Frontal cortex (tissue), 4 donors: ENCODE results near the gene VSIR. TPM values are rescaled to one million over a fixed set of nuclear protein-coding genes. Genes with fewer than 3 reads are reported as not detected.

Source experiments
- DNase-seq, 2 donors: peaks; one replicate each; pipeline ENCODE4 v3.0.0; 2012; ENCODE audit warnings: low spot score in 2 of 2
- FAIRE-seq: peaks from 2 replicates; lab custom pipeline; 2012; peaks lifted over from hg19 to GRCh38; lab: Jason Lieb, UNC
- total RNA-seq: library from RNA; depleted of rRNA; stranded (reverse); fragments of >200 nt; gene quantifications from one replicate; pipeline ENCODE4 v1.2.3, GENCODE V29; 2014
- donor health status: control.
- donor health status: control.
- donor health status: control.

Gene VSIR
- total RNA-seq, 1 donor from 2014 or later: 2.0 TPM

DNA sequence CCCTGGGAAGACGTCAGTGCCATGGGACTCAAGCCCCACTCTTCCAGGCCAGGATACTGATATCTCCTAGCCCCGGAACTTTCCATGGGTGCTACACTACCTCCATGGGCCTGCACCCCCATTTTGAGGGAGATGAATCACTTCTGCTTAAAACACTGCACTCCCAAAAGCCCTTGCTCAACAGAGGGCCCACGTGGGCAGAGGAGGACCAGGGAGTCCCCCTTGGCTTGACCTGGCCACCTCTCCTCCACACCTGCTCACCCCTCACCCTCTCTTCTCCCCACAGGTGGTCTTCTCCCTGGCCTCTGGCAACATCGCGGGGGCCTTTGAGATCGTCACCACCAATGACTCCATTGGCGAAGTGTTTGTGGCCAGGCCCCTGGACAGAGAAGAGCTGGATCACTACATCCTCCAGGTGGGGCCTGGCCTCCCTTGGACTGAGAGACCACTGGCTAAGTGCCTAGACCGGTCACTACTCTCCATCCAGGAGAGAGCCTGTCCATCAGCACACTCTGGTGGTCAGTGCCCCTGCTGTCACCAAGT, 33.9 kb downstream of the VSIR start:
- FAIRE-seq: no peak
- no peak for DNase-seq

DNA sequence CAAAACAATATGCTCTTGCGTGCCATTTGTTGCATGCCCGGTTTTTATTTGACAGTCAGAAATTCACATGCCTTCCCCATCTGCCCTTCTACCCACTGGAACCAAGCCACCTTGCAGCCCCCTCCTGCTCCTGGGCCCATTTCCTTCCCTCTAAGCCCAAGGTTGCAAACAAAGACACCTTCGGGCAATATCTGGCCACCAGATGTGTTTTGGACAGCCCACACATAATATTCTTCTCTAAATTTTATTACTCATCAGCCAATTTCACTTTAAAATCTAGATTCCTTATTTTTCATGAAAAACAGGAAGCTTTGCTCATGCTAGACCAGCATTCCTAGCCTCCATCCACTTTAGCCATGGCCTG, 35.5 kb downstream of the VSIR start:
- FAIRE-seq: no peak
- DNase-seq: no peak

DNA sequence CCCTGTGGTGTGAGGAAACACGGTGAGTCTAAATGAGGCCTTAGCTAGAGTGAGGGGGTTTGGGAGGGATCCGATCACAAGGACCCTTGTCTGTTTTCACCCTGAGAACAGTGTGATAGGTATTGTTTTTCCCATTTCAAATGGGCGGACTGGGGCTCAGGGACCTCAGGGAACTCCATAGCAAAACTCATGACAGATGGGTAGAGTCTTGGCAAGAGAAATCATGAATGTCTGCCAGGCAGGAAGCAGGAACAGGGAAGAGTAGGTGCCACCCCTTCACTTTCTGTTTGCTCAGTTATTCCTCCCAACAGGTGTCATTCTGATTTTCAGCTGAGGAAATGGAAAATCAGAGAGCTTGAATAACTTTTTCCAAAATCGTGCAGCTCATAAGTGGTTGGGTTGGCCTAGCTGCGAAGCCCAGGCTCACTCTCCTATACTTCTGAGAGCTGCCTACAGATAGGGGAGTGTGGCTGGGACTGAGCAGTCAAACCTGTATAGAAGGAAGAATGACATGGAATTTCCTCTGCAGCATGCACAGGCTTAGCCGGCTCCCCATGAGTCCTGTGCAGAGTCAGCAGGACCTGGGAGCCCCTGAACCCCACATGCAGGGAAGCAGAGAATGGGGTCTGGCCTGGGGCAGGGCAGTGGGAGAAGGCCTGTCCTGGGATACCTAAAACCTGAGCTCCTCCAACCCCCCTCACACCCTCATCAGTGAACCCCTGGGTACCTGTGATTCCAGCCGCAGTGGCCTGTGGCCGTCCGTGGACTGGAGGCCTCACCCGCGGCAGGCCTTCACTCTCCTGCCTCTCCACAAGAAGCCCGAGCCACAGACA, 36.1 kb downstream of the VSIR start:
- DNase-seq (no peak), FAIRE-seq (no peak)

DNA sequence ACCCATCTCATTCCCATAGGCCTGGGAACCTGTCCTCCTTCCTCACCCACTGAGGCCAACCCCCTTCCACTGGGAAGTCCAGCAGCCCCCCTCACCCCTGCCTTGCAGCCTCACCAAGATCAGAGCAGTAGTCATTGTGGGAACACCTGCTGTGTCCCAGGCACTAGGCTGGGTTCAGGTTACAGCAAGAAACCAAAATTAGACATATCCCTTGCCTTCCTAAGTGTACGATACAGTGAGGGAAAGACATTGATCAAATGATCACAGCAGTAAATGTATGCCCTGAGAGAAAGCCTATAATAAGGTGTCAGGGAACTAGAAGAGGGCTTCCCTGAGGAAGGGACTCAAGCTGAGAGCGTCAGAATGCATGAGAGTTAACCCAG, 36.8 kb downstream of the VSIR start:
- DNase-seq: no peak
- no peak for FAIRE-seq

DNA sequence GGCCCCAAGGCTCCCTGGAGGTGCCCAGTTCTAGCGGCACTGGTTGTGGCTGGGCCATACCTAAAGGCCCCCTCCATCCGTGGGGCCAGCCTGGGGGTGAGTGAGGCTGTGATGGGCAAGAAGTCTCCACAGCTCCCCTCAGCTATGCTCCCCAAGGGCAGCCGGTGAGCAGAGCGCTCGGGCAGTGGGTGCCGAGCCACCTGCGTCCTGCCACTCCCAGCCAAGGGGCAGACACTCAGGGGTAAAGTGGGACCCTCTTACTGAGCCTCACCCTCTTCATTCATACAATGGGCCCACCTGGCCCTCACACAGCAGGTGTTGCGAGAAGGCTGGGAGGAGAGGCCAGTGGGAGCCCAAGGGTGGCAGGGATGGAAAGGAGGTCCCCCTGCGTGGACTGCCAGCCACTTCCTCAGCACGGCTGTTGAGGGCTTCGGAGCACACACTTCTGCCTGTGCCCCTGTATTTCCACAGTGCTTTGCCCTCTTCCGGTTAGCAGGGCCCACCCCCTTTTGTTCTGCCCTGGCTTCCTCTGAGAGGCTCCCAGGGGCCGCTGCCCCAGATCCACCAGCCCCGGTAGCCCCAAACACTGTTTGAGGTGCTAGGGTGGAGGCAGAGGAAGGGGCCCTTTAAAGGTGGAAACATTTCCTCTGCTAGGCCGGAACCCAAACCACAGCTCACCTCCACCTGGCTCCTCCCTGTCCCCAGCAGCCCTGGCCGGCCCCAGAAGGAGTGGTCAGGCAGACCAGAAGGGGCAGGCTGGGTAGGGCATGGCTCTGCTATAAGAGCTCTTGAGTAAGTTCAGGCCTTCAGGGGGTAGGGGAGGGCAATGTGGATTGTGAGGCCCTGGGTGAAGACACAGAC, 37.4 kb downstream of the VSIR start:
- no peak for FAIRE-seq
- no peak for DNase-seq

DNA sequence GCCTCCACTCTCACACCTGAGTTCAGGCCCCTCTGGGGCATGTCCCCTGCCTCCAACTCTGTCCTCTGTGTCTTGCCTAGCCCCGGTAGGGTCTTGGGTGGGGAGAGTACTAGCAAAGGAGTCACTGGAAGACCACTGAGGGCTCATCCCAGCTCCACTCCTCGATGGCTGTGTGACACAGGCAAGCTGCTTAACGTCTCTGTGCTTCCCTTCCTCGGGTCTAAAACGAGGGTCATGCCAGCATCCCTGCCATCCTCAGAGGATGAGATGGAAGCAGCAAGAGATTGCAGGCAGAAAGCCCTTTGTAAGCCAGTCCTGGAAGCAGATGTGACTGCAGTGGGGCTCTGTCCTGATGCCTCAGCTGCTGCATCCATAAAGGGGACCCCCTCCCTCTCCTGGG, 38.5 kb downstream of the VSIR start:
- FAIRE-seq: no peak
- no peak for DNase-seq

DNA sequence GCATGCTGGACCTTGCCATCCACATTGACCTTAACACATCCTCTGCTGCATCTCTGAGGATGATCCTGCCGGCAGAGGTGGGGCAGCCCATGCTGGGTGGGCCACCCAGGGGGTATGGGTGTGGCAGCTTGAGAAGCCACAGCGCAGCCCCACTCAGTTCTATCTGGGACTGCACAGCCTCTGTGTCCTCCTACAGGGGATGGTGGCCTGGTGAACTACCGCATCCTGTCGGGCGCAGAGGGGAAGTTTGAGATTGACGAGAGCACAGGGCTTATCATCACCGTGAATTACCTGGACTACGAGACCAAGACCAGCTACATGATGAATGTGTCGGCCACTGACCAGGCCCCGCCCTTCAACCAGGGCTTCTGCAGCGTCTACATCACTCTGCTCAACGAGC, 41.5 kb downstream of the VSIR start:
- DNase-seq (no peak), FAIRE-seq (no peak)

DNA sequence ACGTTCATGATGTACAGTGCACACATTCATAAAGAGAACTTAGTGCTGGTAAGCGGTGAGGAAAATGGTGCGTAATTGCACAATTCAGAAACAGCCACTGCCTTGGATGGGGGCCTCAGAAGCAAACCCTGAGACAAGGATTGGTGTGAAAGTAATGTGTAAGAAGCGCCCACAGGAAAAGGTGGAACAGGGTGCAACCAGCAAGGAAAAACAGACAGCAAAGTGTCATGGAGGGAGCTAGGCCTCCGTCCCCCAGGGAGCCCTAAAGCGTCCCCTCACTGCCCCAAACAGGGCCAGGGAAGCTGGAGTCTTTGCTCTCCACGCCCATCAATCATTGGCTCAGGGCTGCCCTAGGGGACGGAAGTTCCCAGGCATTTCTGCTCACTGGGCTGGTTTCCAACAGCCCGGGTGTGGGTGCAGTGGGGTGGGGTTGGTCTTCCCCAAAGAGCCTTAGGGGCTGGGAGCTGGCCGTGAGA, 44.1 kb downstream of the VSIR start:
- FAIRE-seq (no peak), DNase-seq (no peak)

DNA sequence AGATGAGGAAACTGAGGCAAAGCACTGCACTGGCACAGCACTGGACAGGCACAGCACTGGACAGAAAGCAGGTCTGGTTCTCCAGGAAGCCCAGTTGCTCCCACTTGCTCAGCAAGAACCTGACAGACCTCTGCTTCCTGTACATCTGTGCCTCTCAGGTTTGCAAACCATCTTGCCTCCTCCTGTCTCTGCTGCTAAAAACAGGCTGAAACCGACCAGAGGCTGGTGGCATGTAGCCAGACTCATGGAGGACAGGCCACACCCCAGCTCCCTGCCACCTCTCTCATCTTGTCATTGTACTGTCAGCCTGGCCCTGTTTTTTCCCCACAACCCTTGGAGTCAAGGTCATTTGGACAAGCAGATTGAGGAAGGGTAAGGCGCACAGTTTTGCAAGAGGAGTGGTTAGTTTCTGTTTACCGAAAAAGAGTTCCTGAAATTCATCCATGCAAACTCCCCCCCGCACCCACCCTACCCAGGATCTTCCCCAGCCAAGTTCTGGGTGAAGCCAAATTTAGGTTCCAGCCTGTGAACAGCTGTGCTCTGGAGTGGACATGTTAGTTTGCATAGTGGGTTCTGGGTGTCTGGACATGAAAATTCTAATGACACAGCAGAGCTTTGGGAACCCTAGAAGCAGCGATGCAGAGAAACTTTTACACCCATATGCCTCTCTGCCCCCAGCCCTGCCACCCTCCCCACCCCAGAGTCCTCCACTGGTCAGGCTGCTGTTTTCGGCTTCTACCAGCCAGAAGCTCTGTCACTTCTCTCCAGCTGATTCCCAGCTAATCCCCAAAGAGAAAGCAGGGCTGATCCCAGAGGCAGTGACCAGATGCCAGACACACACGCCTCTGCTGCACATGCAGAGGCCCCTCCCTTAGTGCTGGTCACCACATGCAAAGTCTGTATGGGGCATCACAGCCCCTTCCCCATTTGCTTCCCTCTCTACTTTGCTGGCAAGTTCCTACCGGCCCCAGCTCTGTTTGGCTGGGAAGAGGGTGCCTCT, 45.3 kb downstream of the VSIR start:
- DNase-seq (no peak), FAIRE-seq (no peak)

DNA sequence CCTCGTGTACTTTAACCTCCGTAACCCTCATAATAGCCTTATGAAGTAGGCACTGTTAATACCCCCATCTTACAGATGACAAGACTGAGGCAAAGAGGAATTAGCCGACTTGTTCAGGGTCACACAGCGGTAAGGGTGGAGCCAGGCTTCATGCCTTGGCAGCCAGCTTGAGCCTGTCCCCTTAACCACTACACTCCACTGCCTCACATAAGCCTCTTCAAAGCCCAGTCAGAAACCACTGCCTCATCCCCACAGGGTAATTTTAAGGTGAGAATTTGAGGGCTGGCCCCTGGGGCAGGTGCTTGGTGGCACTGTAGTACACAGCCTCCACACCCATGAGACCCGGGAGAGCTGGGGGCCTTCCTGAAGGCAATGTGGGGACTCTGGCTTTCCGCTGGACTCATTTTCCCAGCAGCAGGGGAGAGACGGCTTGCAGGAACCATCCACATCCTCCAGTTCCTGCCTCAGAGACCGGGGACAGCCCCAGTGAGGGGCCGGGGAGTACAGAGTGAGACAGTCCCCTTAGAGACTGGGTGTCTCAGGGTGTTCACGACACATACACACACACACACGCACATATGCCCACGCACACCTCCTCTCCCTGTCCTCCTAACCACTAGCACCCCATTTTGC, 46.1 kb downstream of the VSIR start:
- FAIRE-seq (no peak), DNase-seq (no peak)

DNA sequence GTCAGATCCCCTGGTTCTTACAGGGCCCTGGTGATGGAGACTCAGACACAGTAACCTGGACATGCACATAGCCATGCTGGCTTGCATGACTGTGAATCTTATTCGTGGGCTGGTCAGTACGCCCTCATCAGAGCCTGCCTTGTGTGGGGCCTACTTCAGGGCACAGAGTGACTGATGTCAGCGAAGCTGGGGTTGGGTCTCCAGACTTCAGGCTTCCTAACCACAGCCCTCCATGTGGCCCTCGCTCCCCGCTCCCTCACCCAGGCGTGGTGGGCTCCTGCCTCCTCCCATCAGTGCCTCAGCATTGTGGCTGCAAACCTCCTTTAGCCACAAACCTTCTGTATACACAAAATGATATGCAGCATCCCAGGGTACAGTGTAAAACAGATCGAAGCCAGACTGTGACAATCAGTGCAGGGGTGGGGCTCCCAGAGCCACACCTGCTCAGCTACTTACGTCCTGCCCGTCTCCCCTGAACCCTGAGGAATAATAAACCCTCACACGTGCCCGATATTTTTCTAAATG, 46.7 kb downstream of the VSIR start:
- no peak for FAIRE-seq
- no peak for DNase-seq

DNA sequence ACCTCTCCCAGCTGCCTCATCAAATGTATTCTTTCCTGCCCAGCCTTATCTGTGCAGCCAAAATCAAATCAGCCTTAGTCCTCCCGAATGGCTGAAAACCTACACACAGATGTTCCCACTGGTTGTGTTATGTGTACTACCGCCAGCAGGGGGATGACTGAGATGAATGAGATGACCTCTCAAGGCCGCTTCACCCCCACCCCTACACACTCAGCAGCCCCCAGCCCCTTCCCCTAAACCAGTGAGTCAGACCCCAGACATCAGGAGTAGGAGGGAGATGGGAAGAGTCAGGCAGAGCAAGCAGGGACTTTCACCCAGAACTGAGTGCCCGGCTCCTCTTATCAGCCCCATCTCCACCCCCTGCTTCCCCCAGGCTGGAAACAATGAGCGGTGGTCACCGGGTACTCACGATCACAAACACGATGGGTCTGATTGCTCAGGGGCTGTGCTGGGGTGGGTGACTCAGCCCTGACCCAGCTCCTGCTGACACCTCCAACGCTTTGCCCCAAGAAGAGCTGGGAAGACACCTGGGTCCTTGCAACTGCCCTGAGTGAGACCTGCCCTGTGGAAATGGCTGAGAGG, 47.2 kb downstream of the VSIR start:
- no peak for FAIRE-seq
- DNase-seq: no peak

DNA sequence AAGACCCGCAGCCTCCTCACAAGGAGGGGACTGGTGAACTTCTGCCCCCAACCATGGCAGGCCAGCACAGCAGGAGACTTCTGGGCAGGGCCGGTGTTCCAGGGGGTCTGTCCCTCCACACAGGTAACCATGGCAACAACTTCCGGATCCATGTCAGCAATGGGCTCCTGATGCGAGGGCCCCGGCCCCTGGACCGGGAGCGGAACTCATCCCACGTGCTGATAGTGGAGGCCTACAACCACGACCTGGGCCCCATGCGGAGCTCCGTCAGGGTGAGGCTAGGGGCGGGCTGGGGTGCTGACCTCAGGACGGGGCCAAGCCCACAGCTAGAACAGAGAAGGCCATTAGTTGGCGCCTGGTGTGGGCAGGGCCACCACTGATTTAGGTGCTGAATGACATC, 48.1 kb downstream of the VSIR start:
- DNase-seq (no peak), FAIRE-seq (no peak)

DNA sequence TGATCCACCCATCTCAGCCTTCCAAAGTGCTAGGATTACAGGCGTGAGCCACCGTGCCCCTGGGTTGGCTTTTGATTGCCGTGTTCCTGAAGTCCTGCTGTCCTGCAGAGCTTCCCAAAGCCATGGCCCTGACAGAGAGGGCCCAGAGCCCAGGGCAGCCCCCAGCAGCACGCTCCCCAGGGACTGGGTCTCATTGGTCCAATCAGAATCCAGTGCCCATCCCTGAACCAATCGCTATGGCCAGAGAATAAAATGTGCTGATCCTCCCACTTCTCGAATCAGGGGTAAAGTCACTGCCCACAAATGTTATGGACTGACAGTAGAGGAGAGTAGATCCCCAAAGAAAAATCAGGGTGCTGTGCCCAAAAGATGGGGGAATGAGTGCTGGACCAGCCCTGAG, 48.8 kb downstream of the VSIR start:
- FAIRE-seq: no peak

DNA sequence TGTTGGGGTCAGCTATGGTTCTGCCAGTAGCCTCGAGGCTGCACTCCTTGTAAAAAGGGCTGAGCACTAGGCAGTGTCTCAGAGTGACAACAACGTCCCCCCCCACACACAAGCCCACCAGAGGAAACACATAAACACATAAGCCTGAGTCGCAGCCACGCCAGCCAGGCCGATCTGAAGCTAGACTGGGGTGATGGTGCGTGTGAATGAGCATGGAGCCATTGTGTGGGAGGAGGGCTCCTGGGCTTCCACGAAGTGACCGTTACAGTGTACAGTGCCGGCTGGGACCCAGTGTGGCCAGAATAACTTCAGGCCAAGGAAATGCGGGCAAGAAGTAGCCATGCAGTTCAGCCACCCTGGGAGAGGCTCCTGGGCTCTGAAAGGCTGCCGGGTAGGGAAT, 50.0 kb downstream of the VSIR start:
- DNase-seq (no peak), FAIRE-seq (no peak)

More for the DNA sequence above, 48.8 kb downstream of the VSIR start:
- no peak for DNase-seq

DNA sequence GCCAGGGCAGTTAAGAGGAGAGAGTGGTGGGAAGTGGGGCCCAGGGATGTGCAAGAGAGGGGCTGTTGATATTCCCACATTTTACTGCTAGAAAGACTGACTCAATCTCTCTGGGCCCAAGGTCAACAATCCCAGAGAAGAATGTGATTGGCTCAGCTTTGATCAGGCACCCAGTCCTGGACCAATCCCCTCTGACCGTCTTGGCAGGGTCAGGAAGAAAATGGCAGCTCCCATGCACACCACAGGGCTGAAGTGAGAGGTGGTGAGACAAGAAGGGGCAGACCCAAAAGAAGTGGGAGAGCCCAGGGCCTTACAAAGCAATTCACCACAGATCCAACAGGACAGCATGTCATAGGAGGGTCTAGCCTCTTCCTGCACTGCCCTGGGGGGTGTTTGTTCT, 50.5 kb downstream of the VSIR start:
- DNase-seq (no peak), FAIRE-seq (no peak)

DNA sequence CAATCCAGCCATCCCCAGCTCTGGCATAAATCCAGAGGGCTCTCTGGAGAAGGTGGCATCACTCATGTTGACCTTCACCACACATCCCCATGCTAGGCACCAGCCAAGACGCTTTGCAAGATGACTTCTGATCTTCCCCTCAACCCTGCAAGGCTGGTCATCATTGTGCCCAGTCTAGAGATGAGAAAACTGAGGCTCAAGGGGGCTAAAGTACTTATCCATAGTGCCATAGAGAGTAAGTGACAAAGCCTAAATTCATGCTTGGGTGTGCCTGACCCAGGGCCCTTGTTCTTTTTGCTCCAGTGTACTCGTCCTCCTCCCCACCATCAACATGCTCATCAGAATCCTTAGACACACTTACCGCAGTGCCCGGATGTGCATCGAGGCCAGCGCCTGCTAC, 52.0 kb downstream of the VSIR start:
- FAIRE-seq: no peak

DNA sequence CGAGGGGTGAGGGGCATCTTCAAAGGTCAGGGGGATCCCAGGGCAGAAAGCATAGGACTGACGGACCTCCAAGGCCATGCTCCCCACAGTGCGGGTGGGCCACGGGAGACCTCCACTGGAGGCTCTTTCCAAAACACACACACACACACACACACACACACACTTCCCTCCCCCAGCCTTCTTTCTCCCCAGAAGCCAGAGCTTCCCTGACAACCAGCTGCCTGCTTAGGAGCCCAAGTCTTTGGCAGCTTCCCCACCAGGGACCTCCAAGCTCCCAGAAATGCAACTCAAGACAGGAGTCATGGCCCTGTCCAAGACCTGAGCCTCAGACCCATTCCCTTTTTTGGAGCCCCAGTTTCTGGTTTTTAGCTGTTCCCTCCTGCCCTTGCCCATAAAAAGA, 53.0 kb downstream of the VSIR start:
- FAIRE-seq (no peak), DNase-seq (no peak)

More for the DNA sequence above, 52.0 kb downstream of the VSIR start:
- DNase-seq: no peak
